Ovary (tissue), 9 donors: ENCODE results near the gene SLC45A3. TPM values are rescaled to one million over a fixed set of nuclear protein-coding genes. Genes with fewer than 3 reads are reported as not detected.

ENCODE experiments used
- DNase-seq, 5 donors: peaks; one replicate each; pipeline ENCODE4 v3.0.0-alpha.2; 2019 to 2020
- H3K27ac ChIP-seq, 2 donors: fragments of 200-600 bp; one replicate each; pipeline versions ENCODE4 v1.5.1 to v1.8.0; 2019 to 2022
- H3K27me3 ChIP-seq: fragments of 200-600 bp; one replicate; pipeline ENCODE4 v1.8.0; 2022
- H3K36me3 ChIP-seq: fragments of 200-600 bp; sonication (generic); one replicate; pipeline ENCODE4 v1.5.1; 2019
- H3K4me1 ChIP-seq: one replicate; pipeline ENCODE4 v1.8.1; 2013; ENCODE audit warnings: mild to moderate bottlenecking, moderate library complexity; ENCODE audit not compliant: insufficient read depth
- H3K4me3 ChIP-seq: fragments of 200-600 bp; sonication (generic); one replicate; pipeline ENCODE4 v1.5.1; 2017
- H3K9me3 ChIP-seq, 2 donors: fragments of 200-600 bp in 1 of 2; sonication (generic) in 1 of 2; one replicate each; pipeline versions ENCODE4 v1.5.1 to v1.8.1; 2013 to 2019; ENCODE audit warnings: mild to moderate bottlenecking in 1 of 2, moderate library complexity in 1 of 2
- EP300 ChIP-seq: sonication (generic); formaldehyde crosslinking; IDR thresholded peaks from one replicate; pipeline ENCODE4 v1.6.1; 2017; ENCODE audit warnings: antibody characterized with exemption
- POLR2A ChIP-seq: fragments of 450-650 bp; IDR thresholded peaks from one replicate; pipeline ENCODE4 v1.6.1; 2017; ENCODE audit warnings: antibody characterized with exemption, mild to moderate bottlenecking, moderate library complexity
- WGBS, 3 donors: extraction: QIAGEN DNeasy Blood & Tissue Kit in 1 of 3; methylation state at CpG; one replicate each; pipeline versions ENCODE4 v1.1.5 to v1.1.7; 2013 to 2017; 5-methylcytosine and 5-hydroxymethylcytosine counted together
- intact Hi-C, 4 donors: fragments of 100-400 bp; cut with DNase I; formaldehyde crosslinking; loops; one replicate each; pipeline versions ENCODE4 v1.11.0 to v1.15.1; 2022 to 2023
- polyA plus RNA-seq, 2 donors: library from polyadenylated mRNA; stranded (reverse); fragments of 200-250 nt in 1 of 2; fragments of 350-450 nt in 1 of 2; fragmentation: Illumina TruSeq in 1 of 2; extraction: RNeasy Lipid Tissue Mini Kit (QIAGEN cat#74804) in 1 of 2; gene quantifications; one replicate each; pipeline ENCODE4 v1.2.3, GENCODE V29; 2013 to 2014
- total RNA-seq, 7 donors: library from RNA; depleted of rRNA in 2 of 7; stranded (reverse); fragments of >200 nt in 2 of 7; fragmentation: NEBNext Ultra II Directional in 3 of 7; extraction: Animal tissue kit (Norgen Biotek cat#: 25700) in 3 of 7; gene quantifications; one replicate each; pipeline versions ENCODE4 v1.1.0 to v1.2.4, GENCODE V29; 2016 to 2023
- TF ChIP-seq, protein P1 (sequence below), 3 donors: fragments of 450-650 bp in 2 of 3; fragments of 200-600 bp in 1 of 3; IDR thresholded peaks; one replicate each; pipeline versions ENCODE4 v1.5.1 to v1.8.0; 2016 to 2022; ENCODE audit warnings: antibody characterized with exemption in 3 of 3, mild to moderate bottlenecking in 1 of 3
- donor health status: DM: no; HTN: no; CAD: no; lungs with moderate emphysema.
- donor health status: DM: no; HTN: no; CAD: no.
- donor health status: Bipolar disorder and iron deficiency.
- donor health status: DM: yes; HTN: yes; CAD: no.
- donor health status: DM: no; HTN: no; CAD: no.
- donor health status: DM: yes; HTN: yes; CAD: no.

Gene SLC45A3
- total and polyA plus RNA-seq, 9 donors = 1.5 to 9.5 (median 5.1) TPM

DNA sequence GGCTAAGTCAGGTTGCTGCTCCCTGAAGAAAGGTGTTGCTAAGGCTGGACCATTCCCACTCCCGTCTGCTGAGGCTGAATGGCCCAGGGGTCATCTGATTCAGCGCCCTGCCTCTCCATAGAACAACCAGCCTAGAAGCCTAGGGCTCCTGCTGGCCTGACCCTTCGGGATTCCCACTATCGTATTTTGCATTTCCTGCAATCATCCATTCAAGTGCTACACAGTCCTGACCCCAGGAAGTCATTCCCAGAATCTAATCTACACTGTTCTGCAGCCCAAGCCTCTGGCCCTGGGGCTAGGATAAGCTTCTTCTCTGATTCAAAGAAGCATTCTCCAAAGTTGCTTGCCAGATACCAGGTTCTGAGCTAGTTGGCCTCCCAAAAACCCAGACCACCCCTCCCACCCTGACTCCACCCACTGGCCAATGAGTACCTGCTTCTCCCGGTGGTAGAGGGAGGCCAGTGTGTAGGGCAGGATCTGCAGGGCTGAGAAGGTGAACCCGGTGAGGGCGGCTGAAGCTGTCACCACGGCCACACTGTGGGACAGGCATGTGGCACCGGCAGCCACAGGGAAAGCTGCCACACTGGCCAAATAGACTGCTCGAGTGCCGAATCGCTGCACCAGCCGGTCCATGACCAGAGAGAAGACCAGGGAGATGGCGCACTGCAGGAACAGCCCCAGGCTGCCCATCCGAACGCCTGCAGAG lies 18.7 kb downstream of the SLC45A3 start:
- Histone ChIP-seq H3K4me1 (peaks cover 3% of the 10 kb centered on the region), H3K36me3 (no peaks in the 10 kb centered on the region), H3K9me3 (no peaks in the 10 kb centered on the region), H3K4me3 (no peak overlapping the region), H3K27ac (no peak overlapping the region), H3K27me3 (no peaks in the 10 kb centered on the region)
- intact Hi-C loops = loop anchor here (5.0 to 10.0 kb wide), 4 partner anchors 51 to 316 kb away; no protein-coding TSS in a partner anchor
- peak in 1 of 5 donors; percentile 8 for DNase-seq
- 82 to 85% (median 83%) methylated on average over 16 of the region's 16 CpGs for WGBS, 3 donors
- TF ChIP-seq, protein P1, sequence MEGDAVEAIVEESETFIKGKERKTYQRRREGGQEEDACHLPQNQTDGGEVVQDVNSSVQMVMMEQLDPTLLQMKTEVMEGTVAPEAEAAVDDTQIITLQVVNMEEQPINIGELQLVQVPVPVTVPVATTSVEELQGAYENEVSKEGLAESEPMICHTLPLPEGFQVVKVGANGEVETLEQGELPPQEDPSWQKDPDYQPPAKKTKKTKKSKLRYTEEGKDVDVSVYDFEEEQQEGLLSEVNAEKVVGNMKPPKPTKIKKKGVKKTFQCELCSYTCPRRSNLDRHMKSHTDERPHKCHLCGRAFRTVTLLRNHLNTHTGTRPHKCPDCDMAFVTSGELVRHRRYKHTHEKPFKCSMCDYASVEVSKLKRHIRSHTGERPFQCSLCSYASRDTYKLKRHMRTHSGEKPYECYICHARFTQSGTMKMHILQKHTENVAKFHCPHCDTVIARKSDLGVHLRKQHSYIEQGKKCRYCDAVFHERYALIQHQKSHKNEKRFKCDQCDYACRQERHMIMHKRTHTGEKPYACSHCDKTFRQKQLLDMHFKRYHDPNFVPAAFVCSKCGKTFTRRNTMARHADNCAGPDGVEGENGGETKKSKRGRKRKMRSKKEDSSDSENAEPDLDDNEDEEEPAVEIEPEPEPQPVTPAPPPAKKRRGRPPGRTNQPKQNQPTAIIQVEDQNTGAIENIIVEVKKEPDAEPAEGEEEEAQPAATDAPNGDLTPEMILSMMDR (IDR thresholded peaks at IDR 0.05) = no peak
- TF ChIP-seq EP300 = no peak
- TF ChIP-seq POLR2A = no peak

DNA sequence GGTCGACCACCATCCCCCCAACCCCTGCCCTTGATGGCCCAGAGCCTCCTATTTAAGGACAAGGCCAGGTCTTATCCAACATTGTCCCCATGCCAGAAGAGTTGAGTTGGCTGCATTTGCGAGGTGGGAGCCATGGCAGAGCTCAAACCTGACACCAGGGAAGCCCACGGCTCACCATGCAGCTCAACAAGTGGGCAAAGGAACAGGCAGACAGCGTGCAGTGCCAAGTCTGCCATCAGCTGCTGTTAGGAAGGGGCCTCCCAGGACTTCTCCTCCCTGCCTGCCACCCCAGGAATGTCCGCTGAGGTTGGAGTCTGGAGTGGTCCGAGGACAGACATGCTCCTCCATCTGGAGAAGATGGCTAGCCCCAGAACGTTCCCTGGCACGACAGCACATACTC lies 19.9 kb downstream of the SLC45A3 start:
- peaks cover 3% of the 10 kb centered on the region for H3K4me1 ChIP-seq
- H3K4me3 ChIP-seq = no peak overlapping the region
- intact Hi-C loops = loop anchor here (5.0 to 10.0 kb wide), 4 partner anchors 52 to 317 kb away; no protein-coding TSS in a partner anchor
- WGBS, 3 donors = 71 to 81% (median 79%) methylated on average over 8 of the region's 8 CpGs
- TF ChIP-seq EP300 (no peak), POLR2A (no peak)
- TF ChIP-seq, protein P1 (IDR thresholded peaks at IDR 0.05) = no peak
- no peaks in the 10 kb centered on the region for H3K9me3 ChIP-seq
- H3K27ac ChIP-seq = no peak overlapping the region
- no peaks in the 10 kb centered on the region for H3K36me3 ChIP-seq
- peak in 1 of 5 donors; percentile 32 for DNase-seq
- H3K27me3 ChIP-seq = no peaks in the 10 kb centered on the region

DNA sequence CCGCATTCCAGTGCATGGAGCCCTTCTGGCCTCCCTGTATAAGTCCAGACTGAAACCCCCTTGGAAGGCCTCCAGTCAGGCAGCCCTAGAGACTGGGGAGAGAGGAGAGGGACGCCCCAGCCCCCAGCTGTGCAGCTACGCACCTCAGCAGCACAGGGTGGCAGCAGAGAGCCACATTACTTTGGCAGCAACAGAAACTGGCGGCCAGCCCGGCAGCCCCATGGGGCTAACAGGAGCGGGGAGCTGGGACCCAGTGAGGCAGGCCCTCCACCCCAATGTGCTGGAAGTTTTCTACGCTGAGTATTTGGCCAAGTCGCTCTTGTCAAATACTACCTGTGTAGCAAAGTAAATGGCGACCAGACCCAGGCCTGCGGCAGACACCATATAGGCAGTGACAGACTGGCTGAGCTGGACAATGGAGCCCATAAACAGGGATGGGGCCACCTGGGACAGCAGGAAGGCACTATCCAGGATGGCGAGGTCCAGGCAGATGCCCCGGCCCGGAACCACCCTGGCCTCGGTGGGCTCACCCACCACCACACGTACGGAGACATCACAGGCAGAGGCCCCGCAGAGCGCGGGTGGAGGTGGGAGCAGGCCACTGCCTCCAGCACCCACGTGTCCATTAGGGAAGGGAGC lies 21.2 kb downstream of the SLC45A3 start:
- intact Hi-C loops = loop anchor here (2.0 to 5.0 kb wide), 4 partner anchors 53 to 132 kb away; no protein-coding TSS in a partner anchor
- Histone ChIP-seq H3K36me3 (no peaks in the 10 kb centered on the region), H3K27ac (no peak overlapping the region), H3K9me3 (no peaks in the 10 kb centered on the region), H3K4me1 (peaks cover 3% of the 10 kb centered on the region), H3K27me3 (no peaks in the 10 kb centered on the region), H3K4me3 (no peak overlapping the region)
- TF ChIP-seq EP300 (no peak), POLR2A (no peak)
- TF ChIP-seq, protein P1 (IDR thresholded peaks at IDR 0.05) = peak; percentile 68 to 91 (median 84)
- DNase-seq = peak; percentile 80 to 91 (median 86)
- WGBS, 3 donors = 50 to 56% (median 51%) methylated on average over 19 to 20 of the region's 20 CpGs

DNA sequence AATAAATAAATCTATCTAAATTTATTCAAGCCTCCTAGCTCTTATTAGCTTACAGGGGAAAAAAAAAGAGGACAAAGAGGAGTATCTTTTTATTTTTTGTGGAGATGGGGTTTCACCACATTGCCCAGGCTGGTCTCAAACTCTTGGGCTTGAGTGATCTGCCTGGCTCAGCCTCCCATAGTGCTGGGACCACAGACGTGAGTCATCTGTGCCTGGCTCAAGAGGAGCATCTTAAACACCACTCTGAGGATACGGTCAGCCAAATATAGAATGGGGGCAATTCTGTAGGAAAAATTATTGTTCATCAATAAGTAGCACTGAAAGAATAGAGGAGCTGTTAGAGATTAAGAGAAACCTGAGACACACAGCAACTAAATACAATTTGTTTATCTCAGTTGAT lies 24.1 kb downstream of the SLC45A3 start:
- DNase-seq = no peak
- Histone ChIP-seq H3K36me3 (no peaks in the 10 kb centered on the region), H3K4me1 (peaks cover 3% of the 10 kb centered on the region), H3K9me3 (no peaks in the 10 kb centered on the region), H3K27ac (no peak overlapping the region), H3K27me3 (no peaks in the 10 kb centered on the region), H3K4me3 (no peak overlapping the region)
- 69 to 75% (median 71%) methylated on average over 2 of the region's 2 CpGs for WGBS, 3 donors
- intact Hi-C loops = loop anchor here (2.0 to 5.0 kb wide), 4 partner anchors 56 to 129 kb away; no protein-coding TSS in a partner anchor
- no peak for TF ChIP-seq POLR2A
- TF ChIP-seq, protein P1 (IDR thresholded peaks at IDR 0.05) = no peak
- TF ChIP-seq EP300 = no peak
